Measurements from ENCODE around the gene GMDS.
A peak's percentile ranks its signal among the peaks of the same experiment; 100 is the strongest.

Gene GMDS

DNA sequence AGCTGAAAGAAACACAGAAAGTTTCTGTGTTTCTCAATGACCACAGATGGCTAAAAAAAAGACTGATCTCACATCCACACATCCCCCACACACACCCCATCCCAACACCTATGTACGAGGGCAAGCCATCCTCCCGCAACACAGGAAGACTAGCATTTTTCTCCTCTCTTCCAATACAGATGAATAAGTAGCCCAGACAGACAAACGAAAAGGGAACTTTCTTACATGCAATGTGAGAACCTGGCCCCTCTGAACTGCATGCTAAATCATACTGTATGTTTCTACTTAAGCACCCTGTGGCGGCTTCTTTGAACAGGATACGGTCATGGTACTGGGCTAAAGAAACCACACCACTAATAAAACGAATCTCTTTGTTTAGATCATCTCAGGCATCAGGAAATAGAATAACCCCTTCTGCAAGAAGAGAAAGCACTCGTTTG, 116.2 kb downstream of the GMDS start:
- DNase-seq: no peak

DNA sequence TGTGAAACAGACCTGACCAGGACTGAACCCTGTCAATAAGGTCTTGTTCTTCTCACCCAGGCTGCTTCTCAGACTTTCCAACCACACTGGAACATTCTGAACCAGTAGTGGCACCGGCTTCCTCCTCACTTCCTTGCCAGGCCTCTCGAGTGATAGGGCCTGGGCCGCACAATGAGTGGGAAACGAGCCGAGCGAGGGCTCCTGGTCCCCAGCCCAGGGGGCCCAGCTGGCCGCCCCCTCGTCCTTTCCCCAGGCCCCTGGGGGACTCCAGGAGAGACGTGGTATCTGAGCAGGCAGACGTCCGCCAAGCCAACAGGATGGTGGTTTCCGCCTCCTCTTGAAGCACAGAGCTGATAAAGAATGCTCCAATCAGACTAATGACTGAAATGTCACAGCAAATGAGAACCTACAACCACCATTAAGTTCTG, 117.9 kb downstream of the GMDS start:
- DNase-seq: peak in 2 of 5 experiments; percentile 12 to 26

DNA sequence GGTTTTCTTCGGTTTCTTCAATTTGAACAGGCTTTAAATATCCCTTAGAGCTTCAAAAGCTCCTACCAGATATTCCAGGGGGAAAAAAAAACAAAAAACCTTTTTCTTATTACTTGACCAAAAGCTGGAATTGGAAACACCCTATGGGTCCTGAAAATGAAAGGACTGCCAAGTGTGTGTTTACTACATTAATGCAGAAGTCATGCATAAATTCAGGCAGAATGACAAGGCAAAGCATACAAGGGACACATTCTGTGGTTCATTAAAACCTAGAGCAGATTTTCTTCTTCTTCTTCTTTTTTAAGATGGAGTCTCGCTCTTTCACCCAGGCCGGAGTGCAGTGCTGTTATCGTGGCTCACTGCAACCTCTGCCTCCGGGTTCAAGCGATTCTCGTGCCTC, 119.1 kb downstream of the GMDS start:
- DNase-seq: no peak

DNA sequence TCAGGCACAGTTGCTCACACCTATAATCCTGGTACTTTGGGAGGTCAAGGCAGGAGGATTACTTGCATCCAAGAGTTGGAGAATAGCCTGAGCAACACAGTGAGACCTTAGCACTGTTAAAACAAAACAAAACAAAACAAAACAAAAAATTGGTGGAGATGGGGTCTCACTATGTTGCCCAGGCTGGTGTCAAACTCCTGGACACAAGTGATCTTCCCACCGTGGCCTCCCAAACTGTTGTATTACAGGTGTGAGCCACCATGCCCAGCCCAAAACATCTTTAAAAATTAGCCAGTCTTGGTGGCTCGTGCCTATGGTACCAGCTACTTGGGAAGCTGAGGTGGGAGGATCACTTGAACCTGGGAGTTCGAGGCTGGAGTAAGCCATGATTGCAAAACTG, 120.2 kb downstream of the GMDS start:
- no peak for DNase-seq

DNA sequence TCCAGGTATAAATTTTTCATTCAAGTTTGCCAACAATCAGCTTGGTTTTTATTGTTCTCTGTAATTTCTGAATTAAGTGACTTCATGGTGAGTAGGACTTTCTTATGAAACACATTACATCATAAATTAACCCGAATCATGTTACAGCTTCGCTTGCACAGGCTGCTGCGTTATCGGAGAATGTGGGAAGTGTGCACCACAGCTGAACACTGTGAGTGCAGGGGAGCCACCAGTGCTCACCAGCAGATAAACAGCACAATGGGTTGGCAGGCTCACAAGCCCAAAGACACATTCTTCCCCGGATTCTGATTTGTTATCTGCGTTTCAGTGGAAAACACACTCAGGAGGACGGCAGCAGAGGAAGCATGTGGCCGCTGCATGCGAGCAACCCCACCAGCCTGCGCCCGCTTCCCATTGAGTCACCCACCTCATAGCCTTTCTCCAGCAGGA, 121.1 kb downstream of the GMDS start:
- no peak for DNase-seq

DNA sequence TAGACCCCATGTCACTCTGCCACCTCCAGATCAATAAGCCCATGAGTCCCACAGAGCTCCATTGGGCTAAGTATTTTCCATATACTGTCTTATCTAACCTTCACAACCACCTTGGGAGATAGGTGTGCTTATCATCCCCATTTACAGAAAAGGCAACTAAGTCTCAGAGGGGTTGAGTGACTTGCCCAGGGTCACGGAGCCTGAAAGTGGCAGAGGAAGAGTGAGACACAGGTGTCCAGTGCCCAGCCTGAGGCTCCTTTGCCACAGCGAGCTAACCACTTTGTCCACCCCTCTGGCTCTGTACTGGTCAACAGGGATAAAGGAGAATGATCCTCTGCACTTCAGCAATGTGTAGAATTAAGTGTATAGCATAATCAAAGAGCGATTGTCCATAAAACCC, 124.5 kb downstream of the GMDS start:
- DNase-seq: no peak

DNA sequence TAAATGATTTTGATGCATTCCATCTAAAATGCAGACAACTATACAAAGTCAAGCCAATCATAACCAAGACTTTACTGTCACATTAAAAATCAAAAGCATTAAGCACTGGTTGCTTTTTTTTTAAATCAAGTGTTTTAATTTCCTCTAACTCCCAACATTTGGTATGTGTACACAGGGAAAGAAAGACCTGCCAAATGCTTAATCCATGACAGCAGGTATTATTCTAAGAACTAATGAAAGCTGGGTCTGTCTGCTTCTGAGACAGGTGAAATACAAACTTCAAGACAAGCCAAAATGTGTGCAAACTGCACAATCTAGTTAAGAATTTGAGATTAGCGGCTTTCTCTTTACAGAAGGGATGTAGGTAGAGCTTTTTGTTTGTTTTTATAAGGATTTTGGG, 126.1 kb downstream of the GMDS start:
- DNase-seq: no peak

DNA sequence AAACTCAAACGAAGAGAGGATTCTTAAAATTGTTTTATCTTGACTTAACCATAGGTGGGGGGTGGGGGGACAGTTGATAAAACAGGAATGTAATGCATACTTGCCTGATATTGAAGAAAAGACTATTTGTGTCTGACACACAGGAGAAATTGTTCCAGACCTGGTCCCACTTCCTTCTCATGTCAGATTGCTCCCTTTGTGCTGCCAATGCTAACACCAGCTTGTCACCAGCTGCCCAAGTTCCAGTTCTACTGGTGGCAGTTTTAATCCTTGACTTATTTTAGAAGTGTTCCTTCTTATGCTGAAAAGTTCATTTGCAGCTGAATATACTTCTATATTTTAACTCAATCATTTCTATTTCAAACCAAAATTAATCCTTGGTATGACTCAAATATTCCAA, 127.3 kb downstream of the GMDS start:
- DNase-seq: no peak

DNA sequence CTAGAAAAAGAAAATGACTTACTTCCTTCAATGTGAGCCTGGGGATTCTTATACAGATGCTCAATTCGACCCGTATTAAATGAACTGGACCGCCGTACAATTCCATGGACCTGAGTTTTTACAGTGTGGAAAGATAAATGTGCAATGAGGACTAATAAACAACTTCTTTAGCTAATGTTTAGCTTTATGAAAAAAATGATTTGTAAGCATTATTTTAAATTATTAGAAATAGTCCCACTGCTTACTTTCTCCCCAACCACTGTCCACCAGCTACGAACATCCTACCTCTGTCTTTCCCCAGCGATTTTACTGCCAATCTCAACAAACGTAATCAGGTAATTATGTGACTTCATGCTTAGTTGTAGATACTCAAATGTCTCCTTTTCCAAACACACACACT, 128.0 kb downstream of the GMDS start:
- DNase-seq: no peak

DNA sequence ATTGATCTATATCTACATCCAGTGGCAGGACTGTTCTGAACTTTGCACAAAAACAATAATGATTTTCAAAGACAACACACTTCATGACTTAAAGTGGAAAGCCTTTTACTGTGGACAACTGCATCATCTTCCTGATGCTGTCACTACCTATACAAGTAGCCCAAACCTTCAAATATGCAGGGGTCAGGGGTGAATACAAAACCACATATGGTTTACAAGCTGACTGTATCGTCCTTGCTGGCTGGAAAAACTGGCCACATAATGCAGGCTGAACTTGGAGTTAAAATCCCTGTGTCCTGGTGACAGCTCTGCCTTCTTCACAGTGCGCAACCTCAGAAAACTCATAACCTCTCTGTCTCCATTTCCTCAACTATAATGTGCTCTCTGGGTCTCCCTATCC, 128.9 kb downstream of the GMDS start:
- no peak for DNase-seq

DNA sequence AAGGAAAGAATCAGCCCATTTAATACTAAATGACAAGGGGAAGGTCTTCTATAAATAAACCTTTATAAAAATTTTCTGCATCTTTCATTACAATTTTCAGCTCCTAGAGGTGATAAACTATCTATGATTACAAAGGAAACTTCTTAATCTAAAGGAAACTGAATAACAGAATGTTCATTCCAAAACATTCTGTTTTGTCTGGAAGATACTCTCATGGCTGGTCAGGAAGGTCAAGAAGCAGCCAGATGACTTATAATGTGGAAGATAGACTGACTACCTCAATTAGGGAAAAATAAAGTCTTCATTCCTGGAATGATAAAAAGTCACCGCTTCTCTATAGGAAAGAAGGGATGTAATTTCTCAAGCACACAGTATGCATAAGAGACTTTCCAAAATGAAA, 131.3 kb downstream of the GMDS start:
- DNase-seq: no peak

DNA sequence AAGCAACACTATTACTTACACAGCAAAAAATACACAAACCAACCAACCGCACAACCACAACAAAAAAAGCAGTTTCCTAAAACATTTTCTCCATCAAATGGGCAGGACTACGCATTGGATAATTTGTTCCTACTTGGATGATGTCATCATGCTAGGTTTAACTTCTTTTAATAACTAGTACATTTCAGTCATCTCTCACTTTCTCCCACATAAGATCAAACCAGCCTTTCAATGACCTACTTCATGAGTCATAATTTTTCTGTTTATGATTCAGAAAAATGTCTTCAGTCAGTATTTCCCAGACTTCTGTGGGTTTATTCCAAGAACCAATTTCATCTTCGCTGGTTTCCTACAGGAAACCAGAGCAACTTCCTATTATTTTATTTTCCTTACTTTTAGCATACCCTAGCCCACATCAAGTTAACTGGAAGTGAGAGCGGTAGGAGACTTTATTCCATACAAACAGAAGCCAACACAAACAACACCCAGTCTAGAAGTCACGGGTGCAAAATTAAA, 134.2 kb downstream of the GMDS start:
- peak in 1 of 5 experiments; percentile 40 for DNase-seq

DNA sequence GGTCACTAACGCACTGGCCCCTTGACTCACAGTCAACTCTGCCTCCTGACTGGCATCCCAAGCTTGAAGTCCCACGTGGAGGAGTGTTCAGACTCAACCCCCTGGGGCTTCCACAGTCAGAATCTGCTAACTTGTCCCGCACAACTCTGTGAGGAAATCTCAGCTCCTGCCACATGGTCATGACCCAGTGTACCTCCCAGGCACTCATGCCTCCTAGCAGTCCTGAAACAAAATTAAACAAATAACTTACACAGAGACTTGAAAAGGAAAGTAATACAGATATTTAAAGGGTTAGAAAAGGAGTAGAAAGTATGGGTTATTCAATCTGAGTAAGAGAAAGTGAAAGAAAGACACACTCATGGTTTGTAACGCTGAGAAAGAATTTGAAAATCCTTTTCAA, 134.9 kb downstream of the GMDS start:
- peak in 1 of 5 experiments; percentile 4 for DNase-seq

DNA sequence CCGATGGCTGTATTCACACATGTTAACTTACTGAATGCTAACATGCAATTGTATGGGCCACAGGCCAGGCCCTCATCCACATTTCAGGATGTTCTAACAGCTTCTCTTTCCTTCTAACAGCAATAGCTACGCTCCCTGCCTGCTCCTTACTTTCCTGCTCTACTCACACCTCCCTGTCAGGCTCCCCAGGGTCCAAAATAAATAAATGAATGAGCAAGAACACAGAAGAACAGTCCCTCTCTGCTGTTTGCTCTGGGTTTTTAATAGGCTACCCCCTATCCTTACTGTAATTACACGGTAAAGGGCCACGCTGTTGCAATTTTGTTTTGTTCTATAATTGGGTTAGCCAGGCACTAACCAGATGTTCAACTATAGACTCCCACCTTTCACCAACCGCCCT, 135.6 kb downstream of the GMDS start:
- DNase-seq: no peak

DNA sequence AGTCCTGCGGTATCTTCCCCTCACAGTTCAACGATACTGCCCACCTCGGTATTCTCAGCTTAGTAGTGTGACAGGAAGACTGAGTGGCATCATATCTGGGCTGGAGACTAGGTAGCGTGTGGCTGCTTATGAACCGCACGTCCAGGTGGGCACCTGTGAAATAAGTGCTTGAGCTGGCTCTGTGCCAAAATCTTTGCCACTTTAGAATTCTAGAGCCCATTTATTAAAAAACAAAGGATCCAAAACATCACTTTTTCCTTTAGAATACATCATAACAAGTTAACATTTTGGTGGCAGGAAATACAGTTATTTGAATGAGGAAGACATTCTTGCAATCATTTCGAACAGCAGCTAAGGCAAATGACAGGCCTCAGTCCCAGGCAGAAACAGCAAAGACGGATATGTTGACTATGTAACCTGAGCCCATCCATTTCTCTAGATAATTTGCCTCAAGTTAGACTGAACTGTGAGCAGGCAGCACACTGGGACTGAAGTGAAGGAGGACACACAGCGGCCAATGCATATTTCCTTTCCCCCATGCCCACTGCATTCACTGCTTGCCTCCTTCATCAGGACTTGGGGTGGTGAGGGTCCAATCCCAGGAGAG, 136.6 kb downstream of the GMDS start:
- no peak for DNase-seq

DNA sequence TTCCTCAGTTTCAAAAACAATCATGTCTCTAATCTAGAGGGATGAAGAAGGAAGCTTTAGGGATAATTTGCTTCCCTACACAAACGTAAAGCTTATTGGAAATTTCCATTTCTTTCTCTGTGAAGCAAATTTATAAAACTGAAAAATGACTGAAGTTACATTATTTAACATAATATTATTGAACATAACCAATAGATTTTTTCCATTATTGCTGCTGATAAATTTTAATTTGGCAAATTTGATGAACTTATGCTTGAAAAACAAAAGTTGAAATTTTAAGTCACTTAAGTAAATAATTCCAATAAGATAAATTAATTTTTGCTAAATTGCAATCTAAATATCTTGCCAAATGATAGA, 140.9 kb downstream of the GMDS start:
- no peak for DNase-seq

DNA sequence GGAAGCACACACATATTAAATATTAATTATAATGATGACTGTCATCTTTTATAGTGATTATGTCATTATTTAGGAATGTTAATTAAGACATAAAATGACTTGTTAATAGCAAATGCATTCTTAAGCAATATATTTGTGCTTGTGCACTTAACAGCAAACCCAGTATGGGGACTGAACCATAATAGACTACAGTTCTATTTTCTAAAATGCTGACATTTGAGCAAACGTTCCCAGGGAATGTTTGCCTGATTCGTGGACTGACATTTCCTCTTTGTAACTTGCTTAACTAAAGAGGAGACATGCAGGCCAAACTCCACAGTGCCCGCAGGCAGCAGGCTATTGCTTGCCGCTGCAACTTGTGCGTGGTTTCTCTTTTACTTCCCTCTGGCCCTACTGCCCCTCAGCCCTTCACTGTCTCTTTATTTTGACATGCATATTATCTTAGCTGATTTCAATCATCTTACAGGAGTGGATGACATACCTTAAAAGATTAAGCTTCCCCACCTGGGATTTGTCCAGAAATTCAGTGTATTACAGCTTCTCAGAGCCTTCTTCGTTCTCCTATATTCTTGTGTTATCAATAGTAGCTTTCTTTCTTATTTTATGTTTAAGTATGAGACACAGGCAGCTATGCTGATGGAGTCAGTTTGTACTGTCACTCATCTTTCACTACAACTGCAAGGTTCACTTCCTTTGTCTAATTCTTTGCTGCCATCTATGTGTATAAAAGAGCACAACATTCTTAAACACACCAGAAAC, 141.5 kb downstream of the GMDS start:
- DNase-seq: peak in 1 of 5 experiments; percentile 50

DNA sequence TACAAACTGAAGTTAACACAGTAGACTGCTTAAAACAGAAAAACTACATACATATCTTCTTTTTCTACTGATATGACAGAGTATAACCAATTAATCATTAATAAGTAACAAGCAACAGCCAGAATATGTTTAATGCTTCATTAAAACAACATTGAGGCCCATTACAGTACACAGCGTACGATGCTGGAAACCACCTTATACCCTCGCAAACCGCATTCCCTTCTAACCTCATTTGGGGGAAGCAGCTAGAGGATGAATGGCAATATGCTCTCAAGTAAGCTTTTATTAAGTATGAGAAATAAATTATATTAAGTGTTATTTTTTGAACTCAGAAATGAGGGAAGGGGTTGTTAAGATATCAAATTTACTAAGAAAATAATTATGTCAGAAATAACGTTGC, 142.4 kb downstream of the GMDS start:
- no peak for DNase-seq

DNA sequence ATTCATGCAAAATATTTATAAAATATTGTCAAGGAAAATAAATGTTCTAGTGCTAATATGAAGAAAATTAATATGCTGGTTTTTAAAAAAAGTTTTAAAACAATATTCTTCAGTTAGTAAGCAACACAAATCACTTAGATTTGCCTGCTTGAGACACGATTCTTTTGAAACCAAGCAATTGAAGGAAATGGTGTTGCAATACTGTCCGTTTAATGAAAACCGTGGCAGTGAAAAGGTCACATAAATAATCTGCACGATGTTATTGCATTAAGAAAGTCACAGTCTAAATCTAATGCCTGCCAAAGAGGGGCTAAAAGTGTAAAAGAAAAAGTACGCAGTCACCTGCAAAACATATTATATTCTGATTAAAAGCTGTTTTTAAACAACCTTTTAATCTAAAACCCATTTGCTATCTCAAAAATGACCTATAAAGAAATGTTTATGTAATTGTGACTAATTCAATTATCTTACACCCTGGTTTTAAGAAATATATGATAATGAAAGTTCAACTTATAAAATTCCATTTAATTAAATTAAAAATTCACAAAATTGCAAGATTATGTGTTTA, 143.0 kb downstream of the GMDS start:
- DNase-seq: no peak

DNA sequence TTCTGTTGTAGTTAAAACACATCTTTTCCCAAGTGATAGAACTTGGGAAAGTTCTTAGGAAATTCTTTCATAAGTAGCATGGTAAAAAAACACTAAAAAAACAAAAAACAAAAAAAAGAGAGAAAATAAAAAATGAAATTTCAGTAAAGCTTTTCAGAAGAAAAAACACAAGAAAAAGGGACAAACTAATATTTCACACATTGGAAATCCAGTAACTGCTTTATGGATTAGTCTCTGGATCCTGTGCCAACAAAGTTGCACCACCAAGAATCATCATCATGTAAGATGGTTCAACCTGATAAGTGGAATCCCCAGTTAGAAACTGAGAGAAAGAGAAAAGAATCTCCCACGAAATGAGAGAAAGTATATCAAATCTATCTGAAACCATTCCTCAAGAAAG, 144.2 kb downstream of the GMDS start:
- DNase-seq: no peak

DNA sequence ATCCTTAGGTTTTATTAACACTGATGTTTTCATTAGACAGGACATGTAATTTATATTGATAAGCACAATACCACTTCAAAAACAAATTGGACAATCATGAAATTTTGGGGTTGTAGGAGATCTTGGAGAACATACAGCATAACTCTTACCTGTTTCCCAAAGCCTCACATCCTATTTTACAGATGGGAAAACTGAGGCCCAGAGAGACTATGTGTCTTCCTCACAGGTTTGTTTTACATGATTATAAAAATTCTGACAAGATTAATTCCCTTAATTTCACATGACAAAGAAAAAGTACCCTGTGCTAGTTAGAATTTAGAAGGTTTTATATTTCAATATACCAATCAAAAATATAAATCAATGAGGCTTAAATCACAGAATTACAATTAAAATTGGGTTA, 145.5 kb downstream of the GMDS start:
- DNase-seq: no peak

DNA sequence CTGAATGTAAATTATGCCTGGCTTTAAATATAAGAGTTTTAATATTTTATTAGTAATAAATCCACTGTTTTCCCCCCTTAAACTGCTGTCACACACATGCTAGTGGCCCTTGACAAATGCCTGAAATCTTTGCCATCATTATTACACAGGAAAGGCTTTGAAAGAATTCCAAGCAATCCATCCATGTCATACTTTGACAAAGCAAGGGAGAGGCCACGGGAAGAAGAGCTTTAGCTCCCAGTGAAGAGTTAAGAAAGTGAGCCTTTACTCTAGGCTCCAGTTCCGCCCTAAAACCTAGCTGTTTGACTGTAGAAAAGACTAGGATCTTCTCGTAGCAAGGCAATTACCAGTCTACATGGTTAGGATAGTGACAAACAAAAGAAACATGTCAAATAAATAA, 147.9 kb downstream of the GMDS start:
- no peak for DNase-seq

DNA sequence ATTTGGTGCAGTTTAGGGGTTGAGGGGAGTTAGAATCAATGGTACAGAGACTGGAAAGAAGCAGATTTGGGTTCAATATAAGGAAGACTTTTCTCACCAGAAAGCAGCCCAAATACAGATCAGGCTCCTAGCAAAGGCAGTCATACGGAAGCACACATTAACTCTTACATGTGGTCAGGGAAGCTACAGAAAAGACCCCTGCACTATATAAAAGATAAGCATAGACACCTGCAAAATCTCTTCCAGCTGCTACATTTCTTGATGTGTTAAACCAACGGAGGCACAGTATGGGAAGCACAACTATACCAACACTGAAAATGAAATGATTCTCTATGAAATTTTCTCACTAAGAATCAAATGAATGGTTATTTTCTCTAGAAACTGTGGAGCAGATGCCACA, 150.8 kb downstream of the GMDS start:
- DNase-seq: no peak

DNA sequence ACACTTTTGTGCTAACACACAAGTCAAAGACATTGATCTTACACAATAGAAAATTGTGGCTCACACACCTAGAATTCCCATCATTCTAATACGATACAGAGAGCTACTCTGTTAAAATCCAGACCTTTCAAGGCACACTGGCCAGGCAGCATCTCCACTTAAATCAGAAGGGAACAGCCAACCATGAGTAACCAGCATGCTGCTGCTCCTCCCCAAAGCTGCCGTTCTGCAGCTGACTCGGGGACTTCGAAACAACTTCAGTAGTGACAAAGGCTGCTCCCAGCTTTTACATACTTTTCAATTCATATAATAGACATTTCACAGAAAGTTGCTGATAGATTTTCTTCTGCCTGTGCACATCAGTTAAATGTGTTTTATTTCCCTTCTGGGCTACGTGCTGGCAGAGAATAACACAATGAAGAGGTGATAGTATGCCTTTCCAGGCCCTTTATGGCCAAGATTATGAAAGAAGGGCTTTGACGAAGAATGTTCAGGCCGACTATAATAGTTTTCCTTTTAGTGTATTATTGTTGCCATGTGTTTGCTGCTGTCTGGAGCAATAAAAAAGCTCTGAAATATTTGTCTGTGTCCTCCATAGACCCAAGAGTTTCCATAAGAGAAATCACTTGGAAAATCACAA, 159.0 kb downstream of the GMDS start:
- DNase-seq: no peak

Measured in T-helper 2 cell (primary cell).